ENCODE measurements around the gene TEDC2. TPM values are rescaled to one million over a fixed set of nuclear protein-coding genes. Genes with fewer than 3 reads are reported as not detected.

Gene TEDC2
- total and polyA plus RNA-seq, 2 of the 8 experiments (the other 6 are each of a cell fraction or from before 2014, with no cell fraction given), result 54.6 to 55.6 TPM

DNA sequence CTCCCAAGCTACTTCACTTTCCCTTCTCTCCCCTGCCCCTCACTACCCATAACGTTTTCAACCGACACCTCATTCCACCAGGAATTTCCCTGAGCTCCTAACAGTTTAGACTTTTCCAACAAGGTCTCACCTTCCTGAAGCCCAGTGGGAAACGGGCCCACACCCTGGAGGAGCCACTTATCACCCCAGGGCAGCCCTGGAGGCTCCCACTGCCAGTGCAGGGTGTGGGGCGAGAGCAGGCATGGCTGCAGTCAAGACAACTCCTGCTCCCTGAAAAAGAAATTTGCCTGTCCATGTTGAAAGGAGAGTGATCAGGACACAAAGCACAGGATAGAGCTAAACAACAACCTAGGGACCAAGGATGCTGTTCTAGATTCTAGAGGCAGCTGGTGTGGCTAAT, 32.4 kb upstream of the TEDC2 start:
- Histone ChIP-seq H4K5ac (ENCODE audit: insufficient read length, low read depth, low read length) (no peak overlapping the region), H3K9me3 (ENCODE audit: insufficient read depth in 2 of 2, low read depth in 1 of 2, low read length in 1 of 2) (no peaks in the 10 kb centered on the region), H3K4me3 (ENCODE audit: extremely low read depth in 1 of 4, insufficient read depth in 2 of 4, low read depth in 3 of 4, low read length in 4 of 4) (no peak overlapping the region), H4K91ac (replicated peaks; ENCODE audit: insufficient read length, low read length) (no peak overlapping the region), H4K8ac (ENCODE audit: extremely low read depth, insufficient read depth, low read length) (no peak overlapping the region), H3K36me3 (ENCODE audit: control insufficient read depth in 2 of 4, insufficient read depth in 4 of 4, low read length in 3 of 4) (peaks cover 6 to 10% (median 8%) of the 10 kb centered on the region in 4 experiments), H3K4ac (replicated peaks; ENCODE audit: insufficient read length, low read depth, low read length) (peak overlapping the region; percentile 40), H3K79me2 (ENCODE audit: control insufficient read depth in 1 of 2, insufficient read depth in 2 of 2, low read length in 2 of 2) (peaks cover 0 to 15% of the 10 kb centered on the region in 2 experiments; a peak in 2 of 4 replicates), H3K23ac (ENCODE audit: insufficient read length) (no peak overlapping the region), H3K4me1 (replicated peaks in 1 of 4; ENCODE audit: control insufficient read depth in 3 of 4, insufficient read depth in 4 of 4, low read length in 3 of 4) (peaks cover 0 to 13% (median 6%) of the 10 kb centered on the region in 4 experiments; a peak in 5 of 7 replicates), H3K79me1 (ENCODE audit: low read depth, low read length) (0 out of 2 replicates have a peak, but pooled peaks cover 6% of the 10 kb centered on the region), H3K14ac (ENCODE audit: insufficient read length) (no peak overlapping the region), H2BK5ac (ENCODE audit: low read depth, low read length) (no peak overlapping the region), H3K27ac (ENCODE audit: low read depth, low read length) (no peak overlapping the region), H3K23me2 (ENCODE audit: low read depth, low read length) (peaks cover 12% of the 10 kb centered on the region; the same call in 1 of the 2 replicates), H3K56ac (replicated peaks; ENCODE audit: insufficient read length, low read depth, low read length) (no peak overlapping the region), H3K27me3 (replicated peaks in 1 of 4; ENCODE audit: control insufficient read depth in 3 of 4, extremely low read depth in 1 of 4, insufficient read depth in 3 of 4, low read length in 3 of 4) (peaks cover 0 to 9% (median 2%) of the 10 kb centered on the region in 4 experiments; a peak in 2 of 7 replicates), H2BK120ac (replicated peaks; ENCODE audit: low read depth, low read length) (no peak overlapping the region), H2AFZ (ENCODE audit: low read length) (no peak overlapping the region), H2BK12ac (ENCODE audit: low read depth, low read length) (peak overlapping the region; percentile 39; the same call in 1 of the 2 replicates), H3K18ac (ENCODE audit: extremely low read depth, low read length) (no peak overlapping the region), H2BK15ac (ENCODE audit: low read length) (0 out of 2 replicates have a peak overlapping the region, but pooled peaks have one; percentile 46), H2BK20ac (ENCODE audit: low read length) (no peak overlapping the region), H2AK5ac (ENCODE audit: low read depth, low read length) (peak overlapping the region; percentile 53; the same call in 1 of the 2 replicates), H3K9ac (replicated peaks in 1 of 4; ENCODE audit: extremely low read depth in 1 of 4, low read depth in 3 of 4, low read length in 3 of 4) (no peak overlapping the region), H4K20me1 (replicated peaks in 1 of 2; ENCODE audit: control insufficient read depth in 1 of 2, insufficient read depth in 2 of 2, low read length in 2 of 2) (peaks cover 8 to 11% of the 10 kb centered on the region in 2 experiments), H3K4me2 (ENCODE audit: insufficient read depth in 1 of 2, low read depth in 2 of 2, low read length in 2 of 2) (peak overlapping the region in 1 of 2 experiments; percentile 51; a peak in 1 of 4 replicates)
- DNase-seq (ENCODE audit: low read depth in 1 of 2, low spot score in 2 of 2) (no peak), FAIRE-seq (no peak)
- ChIA-PET CTCF (ENCODE audit: partially characterized antibody) (interaction anchor here (0.7 to 2.8 kb wide), 10 partner anchors 14 to 189 kb away, joined by 3 to 9 read pairs (median 3); partner anchors contain the start of gene ECI1), POLR2A (ENCODE audit: partially characterized antibody) (interaction anchor here (0.8 to 2.2 kb wide), 10 partner anchors 31 to 179 kb away, joined by 3 to 9 read pairs (median 3); partner anchors contain the start of genes ATP6V0C, ECI1 and TBC1D24)
- 88% methylated on average over 4 of the region's 4 CpGs; no CpG with 5 or more reads in 1 of the 2 experiments for WGBS, 2 experiments (ENCODE audit: extremely low coverage in 1 of 2, insufficient coverage in 1 of 2, insufficient read length in 1 of 2, insufficient replicate concordance in 2 of 2, low coverage in 1 of 2, low lambda C conversion rate in 2 of 2, missing lambda C conversion rate in 1 of 2)
- TF ChIP-seq SIRT6 (IDR thresholded peaks at IDR 0.05; ENCODE audit: low read length), result no peak
- no peak for TF ChIP-seq SRF (IDR thresholded peaks at IDR 0.05; ENCODE audit: low read depth, low read length)
- TF ChIP-seq POU5F1 (IDR thresholded peaks at IDR 0.05; ENCODE audit: low read depth, low read length), result no peak
- no peak for TF ChIP-seq YY1 (IDR thresholded peaks at IDR 0.05; ENCODE audit: low read depth, low read length)
- TF ChIP-seq SIN3A (conservative IDR thresholded peaks at IDR 0.05 in 1 of 2, IDR thresholded peaks at IDR 0.05 in 1 of 2; ENCODE audit: low read depth in 1 of 2, low read length in 2 of 2), result no peak
- TF ChIP-seq ZNF274 (IDR thresholded peaks at IDR 0.05; ENCODE audit: borderline replicate concordance, extremely low read depth, low read length), result no peak
- TF ChIP-seq, protein P1, sequence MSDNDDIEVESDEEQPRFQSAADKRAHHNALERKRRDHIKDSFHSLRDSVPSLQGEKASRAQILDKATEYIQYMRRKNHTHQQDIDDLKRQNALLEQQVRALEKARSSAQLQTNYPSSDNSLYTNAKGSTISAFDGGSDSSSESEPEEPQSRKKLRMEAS (IDR thresholded peaks at IDR 0.05), result no peak
- no peak for TF ChIP-seq SAP30 (IDR thresholded peaks at IDR 0.05; ENCODE audit: insufficient read depth, insufficient replicate concordance, low read length)
- TF ChIP-seq RBBP5 (IDR thresholded peaks at IDR 0.05; ENCODE audit: borderline replicate concordance, low read depth, low read length), result no peak
- no peak for TF ChIP-seq CEBPB (IDR thresholded peaks at IDR 0.05; ENCODE audit: low read depth, low read length)
- TF ChIP-seq HDAC2 (IDR thresholded peaks at IDR 0.05; ENCODE audit: borderline replicate concordance in 1 of 2, low read depth in 2 of 2, low read length in 2 of 2), result no peak
- TF ChIP-seq CBX8 (IDR thresholded peaks at IDR 0.05; ENCODE audit: borderline replicate concordance, low read depth, low read length), result no peak
- TF ChIP-seq NRF1 (IDR thresholded peaks at IDR 0.05; ENCODE audit: low read depth, low read length), result no peak
